HG02884 (cell line): ENCODE results near the gene RER1.

Experiments
- ATAC-seq: cut with Tn5 transposase; IDR thresholded peaks from one replicate; pipeline ENCODE4 v1.9.1; 2021; ENCODE audit warnings: mild to moderate bottlenecking, moderate library complexity; ENCODE audit not compliant: unreplicated experiment

The RER1 gene

DNA sequence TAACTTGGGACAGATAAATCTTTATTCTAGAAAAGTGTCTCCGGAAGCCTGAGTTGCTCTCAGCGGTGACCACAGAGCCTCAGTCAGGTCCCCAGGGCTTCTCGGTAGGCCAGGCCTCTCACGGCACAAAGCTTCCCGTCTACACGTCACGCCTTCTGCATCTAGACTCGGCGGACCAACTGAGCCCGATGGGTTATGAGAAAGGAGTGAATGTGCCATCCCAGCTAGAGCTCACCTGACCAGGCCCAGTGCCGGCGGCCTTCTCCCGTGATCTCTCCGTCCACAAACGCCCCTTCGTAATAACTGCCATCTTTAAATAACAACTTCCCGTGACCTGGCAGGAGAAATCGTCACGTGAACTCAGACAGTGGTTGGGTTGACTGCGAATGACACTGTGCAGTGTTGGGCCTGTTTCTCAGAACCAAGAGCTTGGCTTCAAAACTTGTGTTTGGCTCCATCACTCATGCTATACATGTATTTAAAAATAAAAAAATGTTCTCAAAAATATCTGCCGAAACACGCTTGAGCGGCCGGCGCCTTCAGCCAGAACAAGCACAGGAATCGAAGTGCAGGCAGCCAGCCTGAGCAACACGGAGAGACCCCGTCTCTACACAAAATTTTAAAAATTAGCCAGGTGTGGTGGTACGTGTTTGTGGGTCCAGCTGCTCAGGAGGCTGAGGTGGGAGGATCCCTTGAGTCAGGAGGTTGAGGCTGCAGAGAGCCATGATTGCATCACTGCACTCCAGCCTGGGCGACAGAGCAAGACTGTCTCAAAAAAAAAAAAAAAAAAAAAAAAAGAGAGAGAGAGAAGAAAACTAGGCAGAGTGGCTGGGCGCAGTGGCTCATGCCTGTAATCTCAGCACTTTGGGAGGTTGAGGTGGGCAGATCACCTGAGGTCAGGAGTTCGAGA is 3.4 kb upstream of the RER1 start:
- no peak for ATAC-seq

DNA sequence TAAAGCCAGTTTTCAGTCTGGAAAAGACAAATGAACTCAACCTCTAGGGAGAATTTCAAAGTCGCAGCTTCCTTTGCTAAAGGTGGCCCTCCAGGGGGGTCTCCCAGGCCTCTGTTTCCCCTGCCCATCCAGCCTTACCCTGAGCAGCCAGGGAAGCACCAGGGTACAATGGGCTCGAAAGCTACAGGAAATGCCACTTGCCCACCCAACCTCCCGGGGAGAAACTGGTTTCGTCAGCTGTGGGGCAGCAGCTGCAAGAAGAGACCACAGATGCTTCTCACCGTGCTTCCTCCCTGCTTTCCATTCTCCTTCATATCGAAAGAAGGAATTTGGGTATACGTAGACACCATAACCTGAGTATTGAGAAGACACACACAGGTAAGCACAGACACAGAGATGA is 2.0 kb upstream of the RER1 start:
- ATAC-seq = no peak

DNA sequence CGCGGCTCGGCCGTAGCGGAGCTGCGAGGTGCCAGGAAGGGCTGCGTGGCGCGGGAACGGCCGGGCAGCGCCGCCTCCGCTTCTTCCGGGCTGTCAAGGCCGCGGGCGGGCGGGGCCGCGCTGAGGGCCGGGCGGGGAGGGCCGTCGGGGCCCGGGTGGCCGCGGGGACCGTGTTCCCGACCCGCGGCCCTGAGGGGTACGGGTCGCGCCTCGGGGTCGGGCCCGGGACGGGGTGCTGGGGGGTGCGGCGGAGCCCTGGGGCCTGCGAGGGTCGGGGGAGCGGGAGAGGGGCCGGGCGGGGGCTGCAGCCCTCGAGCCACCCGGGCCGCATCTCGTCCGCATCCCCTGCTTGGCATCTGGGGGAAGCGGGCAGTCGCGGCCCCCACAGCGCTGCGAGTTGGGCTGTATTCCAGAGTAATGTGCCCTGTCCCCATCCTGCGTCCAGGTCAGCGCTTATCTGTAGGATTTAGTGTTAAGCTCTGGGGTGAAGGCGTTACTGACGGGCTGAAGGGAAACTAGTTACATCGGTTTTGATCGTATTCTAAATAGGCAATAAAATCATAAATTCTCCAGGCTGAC is 379 bp downstream of the RER1 start:
- peak; percentile 7 for ATAC-seq

DNA sequence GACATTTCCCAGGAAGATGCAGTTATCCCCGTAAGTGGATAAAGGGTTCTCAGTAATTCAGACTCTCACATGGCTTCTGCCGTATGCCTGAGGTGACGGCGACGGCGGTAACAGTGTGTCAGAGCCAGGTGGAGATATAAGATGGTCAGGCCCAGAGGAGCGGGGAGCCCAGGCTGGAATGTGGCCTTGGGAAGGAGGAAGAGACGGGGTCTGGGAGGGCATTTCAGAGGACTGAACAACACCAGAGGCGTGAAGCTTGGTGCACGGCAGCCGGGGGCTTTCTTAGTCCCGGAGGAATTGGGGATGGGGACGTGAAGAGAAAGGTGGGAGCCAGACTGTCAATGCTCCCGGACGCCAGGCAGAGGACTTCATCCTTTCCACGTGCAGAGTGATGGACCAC is 1.0 kb downstream of the RER1 start:
- no peak for ATAC-seq

DNA sequence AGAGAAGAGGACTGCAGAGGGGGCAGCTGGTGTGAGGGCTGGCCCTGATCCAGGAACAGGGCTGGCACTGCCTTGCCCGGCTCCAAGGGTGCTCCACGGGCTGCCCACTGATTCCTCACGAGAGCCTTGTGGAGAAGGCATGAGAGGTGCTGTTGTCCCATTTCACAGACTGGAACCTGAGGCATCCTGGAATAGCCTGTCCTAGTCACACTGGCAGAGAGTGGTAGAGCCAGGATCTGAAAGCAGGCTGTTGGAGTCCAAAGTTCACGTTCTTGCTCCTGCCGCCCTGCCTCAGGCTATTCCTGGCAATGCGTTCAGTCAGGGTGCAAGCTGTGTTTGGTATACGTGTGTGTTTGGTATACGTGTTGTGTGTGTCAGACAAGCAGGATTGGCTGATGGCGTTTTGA is 1.8 kb downstream of the RER1 start:
- no peak for ATAC-seq

DNA sequence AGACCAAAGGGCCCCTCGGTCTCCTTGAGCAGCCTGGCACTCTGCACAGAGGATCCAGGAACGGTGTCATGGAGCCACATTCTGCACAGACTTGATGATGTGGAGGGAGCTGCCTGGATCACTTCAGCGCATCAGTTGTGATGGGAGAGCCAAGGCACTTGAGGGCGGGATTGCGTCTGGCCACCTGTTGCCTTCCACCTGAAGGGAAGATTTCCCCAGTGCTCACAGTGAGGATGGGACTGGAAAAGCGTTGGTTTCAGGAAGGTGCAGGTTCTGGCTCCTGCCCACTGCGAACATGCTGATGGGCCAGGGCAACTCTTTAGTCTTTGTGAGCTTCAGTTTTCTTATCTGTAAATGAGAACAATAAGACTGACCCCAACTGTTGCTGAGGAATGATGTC is 2.6 kb downstream of the RER1 start:
- no peak for ATAC-seq

DNA sequence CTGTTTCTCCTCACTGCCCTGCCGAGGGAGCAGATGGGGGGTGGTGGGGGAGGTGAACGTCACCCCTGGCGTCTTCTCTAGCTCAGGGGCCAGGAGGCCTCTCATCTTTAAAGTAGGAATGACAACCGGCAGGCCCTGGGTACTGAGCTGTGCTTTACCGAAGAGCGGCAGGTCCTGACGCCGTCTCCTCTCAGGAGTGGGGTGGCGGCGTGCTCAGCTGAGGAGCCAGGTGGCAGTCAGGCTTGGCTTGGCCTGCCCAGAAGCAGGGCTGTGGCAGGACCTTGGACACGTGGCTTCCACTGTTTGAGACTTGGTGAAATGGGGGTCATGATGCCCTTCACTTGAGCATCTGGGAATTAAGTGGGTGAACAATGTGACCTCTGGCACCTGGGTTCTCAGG is 3.1 kb downstream of the RER1 start:
- no peak for ATAC-seq

DNA sequence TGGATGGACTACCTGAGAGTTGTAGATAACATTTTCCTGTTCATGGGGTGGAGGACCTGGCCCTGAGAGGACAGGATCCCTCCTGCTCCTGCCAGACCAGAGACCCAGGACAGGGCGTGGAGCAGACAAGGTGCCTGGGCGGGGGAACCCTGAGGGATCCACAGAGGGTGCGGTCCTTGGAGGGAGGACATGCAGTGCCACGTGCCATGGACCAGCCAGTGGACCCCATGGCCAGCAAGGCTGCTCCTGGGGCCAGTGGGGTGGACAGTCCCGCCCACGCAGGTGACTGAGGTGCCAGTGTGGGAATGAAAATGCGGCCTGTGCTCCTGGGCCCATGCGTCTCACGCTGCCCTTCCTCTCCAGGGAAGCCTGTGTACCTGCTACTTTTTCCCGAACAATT is 3.6 kb downstream of the RER1 start:
- no peak for ATAC-seq

DNA sequence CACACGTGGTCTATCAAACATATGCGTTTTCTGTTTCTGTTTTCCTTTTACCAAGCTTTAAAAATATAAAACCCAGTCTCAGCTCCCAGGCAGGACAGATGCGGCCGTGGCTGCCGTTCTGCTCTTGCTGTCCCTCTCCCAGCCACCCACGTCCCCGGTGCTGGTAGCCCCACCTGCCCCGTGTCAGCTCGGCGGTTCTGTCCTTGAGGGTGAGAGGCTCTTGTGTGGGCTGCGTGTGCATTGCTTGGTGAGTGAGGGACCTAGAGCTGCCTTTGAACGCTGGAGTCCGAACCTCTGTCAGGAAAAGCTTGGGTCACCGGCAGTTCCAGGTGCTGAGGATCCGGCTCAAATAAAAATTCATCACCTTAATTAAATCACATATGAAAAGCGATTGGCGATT is 4.4 kb downstream of the RER1 start:
- ATAC-seq = no peak

DNA sequence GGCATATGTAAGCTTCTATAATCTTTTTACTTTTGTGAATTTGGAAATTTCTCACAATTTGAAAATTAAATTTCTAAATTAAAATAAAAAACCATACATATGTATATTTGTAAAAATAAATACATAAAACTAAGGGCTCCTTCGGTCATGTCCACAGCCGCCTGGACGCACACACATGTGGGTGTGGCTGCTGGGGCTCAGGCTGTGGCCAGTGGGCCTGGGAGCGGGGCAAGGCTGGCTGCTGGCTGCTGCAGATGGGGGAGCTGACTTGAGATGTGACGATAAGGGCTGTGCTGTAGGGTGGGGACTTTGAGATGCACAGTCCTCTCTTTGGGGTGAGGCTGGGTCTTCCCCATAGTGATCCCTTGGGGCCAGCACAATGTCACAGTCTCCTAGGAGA is 4.8 kb downstream of the RER1 start:
- ATAC-seq = no peak

DNA sequence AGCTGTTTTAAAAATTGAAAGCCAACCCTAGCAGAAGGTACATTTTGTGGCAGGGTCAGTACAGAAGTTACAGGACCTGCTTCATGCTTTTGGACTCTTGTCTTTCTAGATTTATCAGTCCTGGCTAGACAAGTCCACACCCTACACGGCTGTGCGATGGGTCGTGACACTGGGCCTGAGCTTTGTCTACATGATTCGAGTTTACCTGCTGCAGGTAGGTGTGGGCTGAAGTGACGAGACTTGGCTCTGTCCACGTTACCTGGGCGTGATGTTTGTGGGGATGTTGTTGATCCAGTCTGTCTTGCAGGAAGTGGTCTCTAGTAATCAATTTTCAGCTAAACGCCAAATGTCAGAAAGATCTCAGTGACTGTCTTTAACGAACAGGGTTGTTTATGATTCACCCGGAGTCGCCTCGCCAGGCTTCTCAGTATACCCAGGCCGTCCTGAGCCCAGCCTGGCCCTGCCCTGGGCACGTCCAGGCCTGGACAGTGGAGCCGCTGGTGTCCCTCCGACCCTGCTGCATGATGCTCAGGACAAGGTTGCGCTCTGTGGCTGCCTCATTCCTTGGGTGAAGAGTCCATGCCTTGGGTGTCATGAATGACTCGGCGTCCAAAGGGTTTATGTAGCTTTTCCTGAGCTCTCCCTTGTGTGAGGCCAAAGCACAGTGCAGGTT is 5.5 kb downstream of the RER1 start:
- ATAC-seq = no peak

DNA sequence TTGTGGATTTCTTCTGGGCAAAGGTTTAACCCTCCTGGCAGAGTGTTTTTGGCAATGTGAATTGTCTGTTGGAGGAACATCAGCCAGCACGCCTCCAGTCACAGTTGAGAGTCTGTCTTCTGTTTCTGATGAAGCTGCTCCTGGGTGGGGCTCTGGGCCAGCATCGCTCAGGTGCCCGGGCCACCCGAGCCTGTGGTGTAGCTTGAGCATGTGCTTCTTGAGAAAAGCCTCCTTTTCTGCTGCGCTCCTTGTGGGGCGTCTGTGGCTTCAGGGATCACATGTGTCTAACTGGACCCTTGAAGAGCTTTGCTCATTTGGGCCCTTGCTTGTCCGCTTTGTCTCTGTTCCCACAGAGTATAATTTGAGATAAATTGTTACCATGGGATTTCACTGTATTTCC is 7.2 kb downstream of the RER1 start:
- no peak for ATAC-seq

DNA sequence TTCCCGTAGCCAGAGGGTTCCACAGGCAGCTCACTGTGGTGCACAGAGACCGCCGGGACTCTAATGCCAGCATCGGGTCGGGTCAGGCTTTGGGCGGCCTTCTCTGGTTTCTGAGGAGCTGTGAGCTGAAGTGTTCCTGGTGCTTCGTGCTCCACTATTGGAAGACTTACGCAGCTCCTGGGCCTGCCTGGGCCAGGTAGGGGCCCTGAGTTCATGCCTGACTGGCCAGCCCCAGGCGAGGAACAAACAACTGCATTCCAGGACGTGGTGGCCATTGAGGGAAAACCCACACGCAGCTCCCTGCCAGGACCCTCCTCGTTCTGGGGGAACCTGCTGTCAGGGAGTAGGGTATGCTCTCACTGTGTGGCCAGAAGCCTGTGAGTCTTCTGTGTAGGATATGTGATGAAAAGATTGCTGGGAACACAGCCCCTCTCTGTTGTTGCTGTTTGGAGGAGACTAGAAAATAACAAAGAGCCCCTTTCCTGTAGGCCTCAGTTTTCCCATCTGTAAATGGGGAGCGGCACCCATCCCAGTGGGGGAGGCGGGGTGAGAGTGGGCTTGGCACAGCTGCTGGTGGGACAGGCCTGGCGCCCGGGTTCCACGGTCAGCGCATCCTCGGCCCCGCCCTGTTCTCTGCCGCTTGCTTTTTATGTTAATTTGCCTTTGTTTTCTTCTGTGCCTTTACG is 8.4 kb downstream of the RER1 start:
- ATAC-seq = no peak

DNA sequence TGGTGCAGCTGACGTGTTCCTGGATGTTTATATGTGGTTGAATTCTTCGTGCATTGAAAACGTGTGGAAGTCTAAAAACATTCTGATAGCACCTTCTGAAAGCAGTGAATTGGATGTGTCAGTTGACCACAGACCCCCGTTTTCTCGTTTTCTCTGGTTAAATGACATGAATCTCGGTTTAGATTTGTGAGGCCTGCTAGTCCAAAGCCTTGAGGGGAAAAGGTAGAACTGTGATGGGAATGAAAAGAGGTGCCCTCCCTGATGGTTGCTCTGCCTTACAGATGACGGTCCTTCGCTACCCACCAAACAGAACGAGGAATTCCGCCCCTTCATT is 8.9 kb downstream of the RER1 start:
- ATAC-seq = no peak

DNA sequence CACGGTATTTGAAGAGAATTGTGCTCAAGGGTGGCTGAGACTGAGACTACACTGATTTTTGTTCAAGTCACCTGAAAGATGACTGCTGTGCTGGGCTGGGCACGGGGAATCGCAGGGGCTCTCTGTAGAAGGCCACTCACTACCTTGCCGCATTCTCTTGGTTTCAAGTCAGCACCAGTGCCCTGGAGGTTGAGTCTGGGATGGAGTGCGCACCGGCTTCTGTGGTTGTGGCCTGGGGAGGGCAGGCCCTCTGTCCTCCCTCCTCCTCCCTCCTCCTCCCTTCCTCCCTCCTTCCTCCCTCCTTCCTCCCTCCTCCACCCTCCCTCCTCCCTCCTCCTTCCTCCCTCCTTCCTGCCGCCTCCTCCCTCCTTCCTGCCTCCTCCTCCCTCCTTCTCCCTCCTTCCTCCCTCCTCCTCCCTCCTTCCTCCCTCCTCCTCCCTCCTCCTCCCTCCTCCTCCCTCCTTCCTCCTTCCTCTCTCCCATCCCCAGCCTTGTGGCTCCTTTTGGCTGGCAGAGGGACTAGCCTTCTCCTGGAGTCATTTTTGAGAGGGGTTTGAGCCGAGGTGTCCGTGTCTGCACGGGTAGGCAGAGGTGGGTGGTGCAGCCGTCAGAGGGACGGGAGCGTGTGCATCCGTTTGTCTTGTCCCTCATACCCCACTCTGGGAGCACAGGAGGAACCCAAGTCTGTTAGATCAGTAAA is 9.5 kb downstream of the RER1 start:
- ATAC-seq = no peak

DNA sequence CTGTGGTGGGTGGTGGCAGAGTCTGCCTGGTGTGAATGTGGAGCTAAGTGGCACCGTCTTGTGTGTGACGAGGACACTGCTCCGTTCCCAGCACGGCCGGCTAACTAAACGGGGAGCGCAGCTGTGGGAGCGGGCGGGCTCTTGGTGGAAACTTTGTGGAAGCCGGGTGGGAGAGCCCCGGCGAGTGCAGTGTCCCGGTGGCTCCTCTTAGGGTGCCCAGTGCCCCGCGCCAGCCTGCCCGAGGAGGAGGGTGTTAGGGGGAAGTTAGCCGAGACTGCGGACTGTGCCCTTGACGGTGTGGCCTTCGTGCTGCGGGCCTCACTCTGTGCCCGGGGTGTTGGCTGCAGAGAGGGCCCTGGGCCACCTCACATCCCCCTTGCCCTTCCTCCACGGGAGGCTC is 10.8 kb downstream of the RER1 start:
- no peak for ATAC-seq

DNA sequence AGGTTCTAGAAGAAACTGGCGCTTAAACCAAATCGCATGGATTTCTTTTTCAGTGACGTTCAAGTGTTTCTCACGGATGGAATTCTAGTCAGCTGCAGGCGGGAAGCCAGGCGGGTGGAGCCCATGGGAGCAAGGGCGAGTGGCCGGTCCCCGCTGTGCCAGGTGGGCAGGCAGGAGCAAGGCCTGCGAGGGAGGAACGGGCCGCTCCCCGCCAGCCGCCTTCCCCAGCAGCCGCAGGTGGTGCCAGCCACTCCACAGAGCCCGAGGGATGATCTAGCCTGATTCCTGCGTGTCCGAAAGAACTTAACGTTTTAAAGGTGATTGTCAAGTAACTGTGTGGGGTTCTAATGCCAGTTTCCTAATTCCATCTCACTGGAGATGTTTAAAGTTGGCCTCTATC is 11.6 kb downstream of the RER1 start:
- no peak for ATAC-seq

DNA sequence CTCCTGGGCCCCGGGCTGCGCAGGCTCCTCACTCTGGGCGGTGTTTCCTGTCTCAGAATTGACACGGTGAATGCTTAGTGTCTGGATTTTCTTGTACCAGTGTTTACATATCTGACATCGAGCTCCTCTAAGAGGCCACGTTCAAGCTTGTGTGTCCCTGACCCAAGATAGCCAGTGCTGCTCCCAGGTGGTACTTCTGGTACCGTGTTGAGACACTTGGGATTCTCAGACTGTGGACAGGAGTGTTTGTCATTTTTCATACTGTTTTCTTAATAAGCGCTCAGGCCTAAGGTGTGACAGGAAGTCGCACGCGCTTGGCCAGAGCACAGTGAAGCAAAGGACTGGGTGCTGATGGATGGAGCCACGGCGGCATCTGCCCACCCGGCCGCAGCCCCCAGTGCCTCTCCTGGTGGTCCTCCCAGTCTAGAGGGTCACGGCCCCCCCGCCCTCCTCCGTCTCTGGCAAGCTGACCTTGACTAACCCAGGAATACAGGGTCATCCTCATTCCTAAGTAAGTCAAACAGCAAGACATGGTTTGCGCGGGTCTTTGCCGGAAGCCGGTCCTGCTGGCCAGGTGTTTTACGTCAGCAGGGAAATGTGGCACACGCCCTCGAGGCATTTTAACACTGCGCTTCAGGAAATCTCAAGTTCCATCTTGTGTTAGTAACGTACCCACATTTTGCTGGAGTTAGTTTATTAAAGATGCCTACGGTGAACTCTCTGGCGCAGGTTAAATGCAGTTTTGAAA is 12.7 kb downstream of the RER1 start:
- ATAC-seq = no peak

DNA sequence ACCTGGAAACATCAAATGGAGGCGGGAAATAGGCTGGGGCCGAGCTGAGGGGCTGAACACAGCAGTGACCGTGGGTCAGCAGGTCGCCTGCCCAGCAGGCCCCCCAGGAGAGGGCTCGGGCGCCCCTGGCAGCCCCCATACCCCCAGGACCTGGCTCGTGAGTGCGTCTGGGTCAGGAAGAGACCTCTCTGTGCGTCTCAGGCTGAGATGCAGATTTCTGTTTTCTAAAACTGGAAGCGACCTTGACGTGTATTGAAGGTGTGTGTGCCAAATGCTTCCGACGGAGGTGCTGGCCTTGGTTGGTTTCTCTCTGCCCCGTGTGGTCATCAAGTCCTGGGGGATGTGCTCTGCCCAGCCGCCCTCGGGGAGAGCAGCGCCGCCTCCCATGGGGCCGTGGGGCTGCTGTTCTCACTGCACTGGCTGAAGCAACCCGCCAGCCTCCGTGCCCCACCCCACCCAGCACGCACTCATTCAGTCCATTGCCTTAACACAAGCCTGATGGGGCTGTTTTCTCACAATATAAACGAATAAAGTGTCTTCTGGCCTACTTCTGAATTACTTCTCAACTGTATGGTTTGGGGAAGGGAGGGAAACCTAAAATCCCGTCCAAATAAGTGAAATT is 13.4 kb downstream of the RER1 start:
- ATAC-seq = no peak
